K562 (cell line): Measurements from ENCODE around the gene WDHD1. TPM values are rescaled to one million over a fixed set of nuclear protein-coding genes. Genes with fewer than 3 reads are reported as not detected.

ENCODE experiments used
- AFF1 ChIP-seq, 2 experiments: fragments of 450-650 bp; IDR thresholded peaks; 2 replicates each; pipeline ENCODE4 v1.6.1; 2018; ENCODE audit warnings: mild to moderate bottlenecking in 2 of 2, low read depth in 1 of 2; ENCODE audit not compliant: partially characterized antibody in 2 of 2
- CCAR2 ChIP-seq: fragments of 200-400 bp; formaldehyde crosslinking; IDR thresholded peaks from 2 replicates; pipeline ENCODE4 v1.6.1; 2017; ENCODE audit warnings: mild to moderate bottlenecking, low read depth, low read length
- CGGBP1 ChIP-seq: fragments of 250-450 bp; sonication (Bioruptor Pico); IDR thresholded peaks from 2 replicates; pipeline ENCODE4 v1.9.0; 2021; ENCODE audit warnings: mild to moderate bottlenecking
- CREB3 ChIP-seq: fragments of 450-650 bp; conservative IDR thresholded peaks from 2 replicates; pipeline ENCODE4 v1.6.1; 2016; ENCODE audit warnings: missing genetic modification characterization, low read depth, mild to moderate bottlenecking, missing compliant biosample characterization, moderate library complexity
- ELF1 ChIP-seq: fragments of 200-800 bp; sonication (Bioruptor generic); IDR thresholded peaks from 2 replicates; pipeline ENCODE4 v1.6.1; 2016; ENCODE audit warnings: missing genetic modification characterization, missing compliant biosample characterization
- ETV5 ChIP-seq: sonication (generic); formaldehyde crosslinking; IDR thresholded peaks from 2 replicates; pipeline ENCODE4 v1.4.0; 2020; ENCODE audit warnings: low read depth, mild to moderate bottlenecking, missing genetic modification reagents
- GABPA ChIP-seq: fragments of 200-800 bp; sonication (Bioruptor generic); conservative IDR thresholded peaks from 2 replicates; pipeline ENCODE4 v1.6.1; 2016; ENCODE audit warnings: low read depth, missing genetic modification characterization, missing compliant biosample characterization
- ILF3 ChIP-seq: fragments of 450-650 bp; IDR thresholded peaks from 2 replicates; pipeline ENCODE4 v1.6.1; 2018; ENCODE audit warnings: antibody characterized with exemption, mild to moderate bottlenecking, moderate library complexity, borderline replicate concordance
- L3MBTL2 ChIP-seq: fragments of 450-650 bp; IDR thresholded peaks from 2 replicates; pipeline ENCODE4 v1.6.1; 2016; ENCODE audit warnings: mild to moderate bottlenecking, moderate library complexity
- PRPF4 ChIP-seq: fragments of 200-400 bp; formaldehyde crosslinking; IDR thresholded peaks from one replicate; pipeline ENCODE4 v1.6.1; 2017; ENCODE audit warnings: low read length, low read depth, mild to moderate bottlenecking; ENCODE audit not compliant: insufficient read depth, poor library complexity, severe bottlenecking
- SMAD3 ChIP-seq: fragments of 450-650 bp; formaldehyde crosslinking; conservative IDR thresholded peaks from 2 replicates; pipeline ENCODE4 v1.4.0; 2020; ENCODE audit warnings: mild to moderate bottlenecking
- TCF15 ChIP-seq: fragments of 250-450 bp; sonication (Bioruptor Pico); IDR thresholded peaks from 2 replicates; pipeline ENCODE4 v1.8.0; 2022; ENCODE audit warnings: moderate library complexity, mild to moderate bottlenecking, inconsistent platforms
- XRCC4 ChIP-seq: IDR thresholded peaks from one replicate; pipeline ENCODE4 v1.6.1; 2011; ENCODE audit not compliant: insufficient read depth, insufficient read length; ENCODE audit errors: extremely low read depth
- ZBTB8A ChIP-seq: fragments of 450-650 bp; IDR thresholded peaks from 2 replicates; pipeline ENCODE4 v1.6.1; 2018; ENCODE audit warnings: mild to moderate bottlenecking, moderate library complexity; ENCODE audit not compliant: partially characterized antibody
- ZFP1 ChIP-seq: fragments of 450-650 bp; formaldehyde crosslinking; IDR thresholded peaks from 2 replicates; pipeline ENCODE4 v1.4.0; 2020; ENCODE audit warnings: mild to moderate bottlenecking, mixed read lengths
- ZNF121 ChIP-seq: sonication (generic); formaldehyde crosslinking; conservative IDR thresholded peaks from 2 replicates; pipeline ENCODE4 v1.8.0; 2022; ENCODE audit warnings: missing genetic modification reagents
- ZNF143 ChIP-seq: sonication (generic); formaldehyde crosslinking; IDR thresholded peaks from 2 replicates; pipeline ENCODE4 v1.9.0; 2022; ENCODE audit warnings: mild to moderate bottlenecking, missing genetic modification reagents
- ZNF232 ChIP-seq: sonication (generic); formaldehyde crosslinking; IDR thresholded peaks from 2 replicates; pipeline ENCODE4 v1.8.0; 2022; ENCODE audit warnings: mild to moderate bottlenecking, missing genetic modification reagents
- ZNF445 ChIP-seq: fragments of 250-450 bp; sonication (Bioruptor Pico); IDR thresholded peaks from 2 replicates; pipeline ENCODE4 v1.4.0; 2020; ENCODE audit warnings: low read depth, mild to moderate bottlenecking, moderate library complexity
- ZNF561 ChIP-seq: fragments of 450-650 bp; formaldehyde crosslinking; conservative IDR thresholded peaks from 2 replicates; pipeline ENCODE4 v1.4.0; 2020; ENCODE audit warnings: mild to moderate bottlenecking, moderate library complexity
- ZNF586 ChIP-seq: fragments of 450-650 bp; formaldehyde crosslinking; conservative IDR thresholded peaks from 2 replicates; pipeline ENCODE4 v1.4.0; 2020; ENCODE audit warnings: mild to moderate bottlenecking, moderate library complexity
- polyA plus RNA-seq, 8 experiments: library from polyadenylated mRNA; depleted of rRNA in 4 of 8; stranded (reverse) in 5 of 8; unstranded in 3 of 8; fragments of >200 nt; fragmentation: Nextera tagmentation in 2 of 8; fragmentation: Illumina TruSeq in 1 of 8; extraction: Ambion mirVana in 2 of 8; extraction: Trizol in 1 of 8; gene quantifications; 2 replicates each; pipeline versions ENCODE4 v1.2.1 to v1.2.3, GENCODE V29; 2011 to 2014; ENCODE audit warnings: inconsistent platforms in 1 of 8, missing spikeins in 1 of 8
- total RNA-seq, 7 experiments: library from RNA; depleted of rRNA in 6 of 7; stranded (reverse); fragments of >200 nt in 6 of 7; fragmentation: Illumina TruSeq in 2 of 7; extraction: Trizol in 2 of 7; gene quantifications; 2 replicates each; pipeline versions ENCODE4 v1.2.1 to v1.2.3, GENCODE V29; 2011 to 2021; ENCODE audit warnings: low replicate concordance in 1 of 7
- TF ChIP-seq, protein P1 (sequence below): fragments of 250-450 bp; sonication (Bioruptor Pico); IDR thresholded peaks from 2 replicates; pipeline ENCODE4 v1.9.0; 2021; ENCODE audit warnings: mild to moderate bottlenecking, inconsistent platforms

Gene WDHD1
- total and polyA plus RNA-seq, 9 of the 15 experiments (the other 6 are each of a cell fraction or from before 2014, with no cell fraction given) = 11.7 to 39.1 (median 30.0) TPM

DNA sequence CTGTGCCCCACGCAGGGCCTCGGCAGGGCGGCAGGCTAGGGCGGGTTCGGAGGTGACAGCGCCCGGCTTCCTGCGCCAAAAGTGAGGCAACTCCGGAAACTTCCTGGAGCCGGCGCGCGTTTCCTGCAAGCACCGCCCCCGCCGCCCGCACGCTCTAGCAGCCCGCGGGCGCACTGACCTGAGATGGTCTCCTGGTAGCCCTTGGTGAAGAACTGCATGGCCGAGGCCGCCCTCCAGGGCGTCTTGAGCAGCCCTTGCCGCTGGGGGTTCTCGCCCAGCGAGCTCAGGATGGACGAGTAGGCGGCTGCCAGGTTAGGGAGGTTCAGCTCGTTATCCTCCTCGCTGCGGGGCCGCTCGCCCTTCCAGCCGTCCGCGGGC is 124.8 kb downstream of the WDHD1 start (continued):
- no peak for TF ChIP-seq TCF15
- no peak for TF ChIP-seq AFF1 (IDR thresholded peaks at IDR 0.05; ENCODE audit: low read depth in 1 of 2, partially characterized antibody in 2 of 2)
- no peak for TF ChIP-seq ZNF143 (CRISPR knock-in tag)
- no peak for TF ChIP-seq L3MBTL2
- TF ChIP-seq ZBTB8A = no peak
- no peak for TF ChIP-seq CCAR2
- TF ChIP-seq, protein P1, sequence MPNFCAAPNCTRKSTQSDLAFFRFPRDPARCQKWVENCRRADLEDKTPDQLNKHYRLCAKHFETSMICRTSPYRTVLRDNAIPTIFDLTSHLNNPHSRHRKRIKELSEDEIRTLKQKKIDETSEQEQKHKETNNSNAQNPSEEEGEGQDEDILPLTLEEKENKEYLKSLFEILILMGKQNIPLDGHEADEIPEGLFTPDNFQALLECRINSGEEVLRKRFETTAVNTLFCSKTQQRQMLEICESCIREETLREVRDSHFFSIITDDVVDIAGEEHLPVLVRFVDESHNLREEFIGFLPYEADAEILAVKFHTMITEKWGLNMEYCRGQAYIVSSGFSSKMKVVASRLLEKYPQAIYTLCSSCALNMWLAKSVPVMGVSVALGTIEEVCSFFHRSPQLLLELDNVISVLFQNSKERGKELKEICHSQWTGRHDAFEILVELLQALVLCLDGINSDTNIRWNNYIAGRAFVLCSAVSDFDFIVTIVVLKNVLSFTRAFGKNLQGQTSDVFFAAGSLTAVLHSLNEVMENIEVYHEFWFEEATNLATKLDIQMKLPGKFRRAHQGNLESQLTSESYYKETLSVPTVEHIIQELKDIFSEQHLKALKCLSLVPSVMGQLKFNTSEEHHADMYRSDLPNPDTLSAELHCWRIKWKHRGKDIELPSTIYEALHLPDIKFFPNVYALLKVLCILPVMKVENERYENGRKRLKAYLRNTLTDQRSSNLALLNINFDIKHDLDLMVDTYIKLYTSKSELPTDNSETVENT (CRISPR knock-in tag) = no peak
- peak; percentile 35 for TF ChIP-seq PRPF4
- TF ChIP-seq ZNF445 = no peak
- TF ChIP-seq ELF1 (tag) = no peak
- no peak for TF ChIP-seq ZFP1
- no peak for TF ChIP-seq CGGBP1 (CRISPR knock-in tag)
- no peak for TF ChIP-seq CREB3 (tag)
- TF ChIP-seq SMAD3 (CRISPR knock-in tag) = no peak
- no peak for TF ChIP-seq ZNF586
- no peak for TF ChIP-seq ETV5 (CRISPR knock-in tag)
- no peak for TF ChIP-seq XRCC4
- TF ChIP-seq GABPA (tag) = peak; percentile 73
- no peak for TF ChIP-seq ZNF232 (CRISPR knock-in tag)
- TF ChIP-seq ZNF561 (CRISPR knock-in tag) = no peak
- TF ChIP-seq ZNF121 = no peak
- no peak for TF ChIP-seq ILF3
